ENCODE measurements around the gene SCN9A.

DNA sequence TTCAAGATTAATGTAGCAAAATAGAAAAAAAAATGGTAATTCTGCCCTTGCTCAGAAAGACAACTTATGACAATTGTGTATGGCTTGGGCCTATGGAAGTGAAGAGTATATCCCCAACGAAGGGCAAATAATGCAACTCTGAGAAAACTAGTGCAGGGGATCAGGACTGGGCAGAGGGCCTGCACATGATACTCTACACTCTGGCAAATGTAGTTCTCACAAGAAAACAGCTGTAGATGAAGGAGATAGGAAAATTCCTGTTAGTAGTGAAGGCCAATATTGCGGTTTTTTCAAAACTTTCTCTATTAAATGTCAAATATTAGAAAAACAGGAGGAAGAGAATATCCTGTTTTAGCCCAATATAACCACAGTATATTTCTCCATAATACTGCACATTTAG, 77.8 kb downstream of the SCN9A start:
- no peak for TF ChIP-seq KDM5A (IDR thresholded peaks at IDR 0.05; ENCODE audit: low read length)
- TF ChIP-seq YY1 (IDR thresholded peaks at IDR 0.05; ENCODE audit: low read depth, low read length): no peak
- TF ChIP-seq, protein P1, sequence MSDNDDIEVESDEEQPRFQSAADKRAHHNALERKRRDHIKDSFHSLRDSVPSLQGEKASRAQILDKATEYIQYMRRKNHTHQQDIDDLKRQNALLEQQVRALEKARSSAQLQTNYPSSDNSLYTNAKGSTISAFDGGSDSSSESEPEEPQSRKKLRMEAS (IDR thresholded peaks at IDR 0.05): no peak

Data from H1 (cell line).